Measurements from ENCODE around the gene KLHL22. TPM values are rescaled to one million over a fixed set of nuclear protein-coding genes. Genes with fewer than 3 reads are reported as not detected.
"Not testable (repeated sequence)": the region's sequence is repeated elsewhere in the genome, so short reads cannot be mapped to it uniquely, and the experiment has no call there.

The KLHL22 gene
- total RNA-seq, 1 experiment from 2014 or later: 13.7 TPM

- no peak for DNase-seq (ENCODE audit: low spot score)
Measured at GRCh38 chr22:20471126-20471833, 24.3 kb downstream of the KLHL22 start.

- not testable (repeated sequence) for DNase-seq (ENCODE audit: low spot score)
Measured at GRCh38 chr22:20470525-20470924, 25.1 kb downstream of the KLHL22 start.

GRCh38 chr22:20469110-20469868 lies 26.3 kb downstream of the KLHL22 start:
- DNase-seq (ENCODE audit: low spot score): no peak

- DNase-seq (ENCODE audit: low spot score): no peak
Measured at GRCh38 chr22:20466659-20467379, 28.8 kb downstream of the KLHL22 start.

- no peak for DNase-seq (ENCODE audit: low spot score)
Measured at GRCh38 chr22:20465759-20466077, 29.9 kb downstream of the KLHL22 start.

- DNase-seq (ENCODE audit: low spot score): no peak
Measured at GRCh38 chr22:20464912-20465758, 30.5 kb downstream of the KLHL22 start.

- DNase-seq (ENCODE audit: low spot score): no peak
Measured at GRCh38 chr22:20464096-20464614, 31.4 kb downstream of the KLHL22 start.

GRCh38 chr22:20463324-20464095 lies 32.1 kb downstream of the KLHL22 start:
- no peak for DNase-seq (ENCODE audit: low spot score)

GRCh38 chr22:20459862-20460261 lies 35.7 kb downstream of the KLHL22 start:
- DNase-seq (ENCODE audit: low spot score): no peak

GRCh38 chr22:20459152-20459542 lies 36.4 kb downstream of the KLHL22 start:
- no peak for DNase-seq (ENCODE audit: low spot score)

GRCh38 chr22:20458530-20459151 lies 37.0 kb downstream of the KLHL22 start:
- no peak for DNase-seq (ENCODE audit: low spot score)

- no peak for DNase-seq (ENCODE audit: low spot score)
Measured at GRCh38 chr22:20457506-20458240, 37.9 kb downstream of the KLHL22 start.

- DNase-seq (ENCODE audit: low spot score): no peak
Measured at GRCh38 chr22:20456722-20457076, 38.9 kb downstream of the KLHL22 start.

- peak; percentile 65 for DNase-seq (ENCODE audit: low spot score)
Measured at GRCh38 chr22:20456064-20456721, 39.4 kb downstream of the KLHL22 start.

- DNase-seq (ENCODE audit: low spot score): no peak
Measured at GRCh38 chr22:20455709-20456063, 39.9 kb downstream of the KLHL22 start.

- DNase-seq (ENCODE audit: low spot score): no peak
Measured at GRCh38 chr22:20453222-20453621, 42.4 kb downstream of the KLHL22 start.

- DNase-seq (ENCODE audit: low spot score): no peak
Measured at GRCh38 chr22:20451920-20452319, 43.7 kb downstream of the KLHL22 start.

GRCh38 chr22:20451129-20451778 lies 44.3 kb downstream of the KLHL22 start:
- DNase-seq (ENCODE audit: low spot score): not testable (repeated sequence)

- no peak for DNase-seq (ENCODE audit: low spot score)
Measured at GRCh38 chr22:20450551-20450906, 45.1 kb downstream of the KLHL22 start.
